Stimulated activated CD8-positive, alpha-beta memory T cell treated with anti-CD3 and anti-CD28 coated beads, Interleukin-7, amount 100 ng/mL, for 24 hours (primary cell): ENCODE measurements around the gene PAEP.

Experiments
- DNase-seq: peaks from one replicate; pipeline ENCODE4 v3.0.0-alpha.2; 2020; ENCODE audit warnings: low read depth

The PAEP gene

DNA sequence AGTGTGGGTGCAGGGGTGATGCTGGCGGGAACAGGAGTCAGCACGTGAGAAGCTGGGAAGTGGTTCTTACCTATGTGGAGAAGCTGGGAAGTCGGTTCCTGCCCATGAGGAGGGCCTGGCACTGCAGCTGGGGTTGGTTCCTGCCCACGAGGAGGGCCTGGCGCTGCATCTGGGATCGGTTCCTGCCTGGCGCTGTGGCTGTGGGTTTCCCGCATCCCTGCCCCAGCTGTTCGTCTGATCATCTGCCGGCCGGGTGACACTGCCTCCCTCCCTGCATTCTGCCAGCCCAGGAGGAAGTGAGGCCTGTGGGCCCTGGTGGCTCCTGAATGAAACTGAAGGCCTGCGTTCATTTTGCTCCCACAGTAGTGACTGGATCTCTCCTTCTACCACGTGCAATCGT lies 10.5 kb upstream of the PAEP start:
- DNase-seq, result no peak

DNA sequence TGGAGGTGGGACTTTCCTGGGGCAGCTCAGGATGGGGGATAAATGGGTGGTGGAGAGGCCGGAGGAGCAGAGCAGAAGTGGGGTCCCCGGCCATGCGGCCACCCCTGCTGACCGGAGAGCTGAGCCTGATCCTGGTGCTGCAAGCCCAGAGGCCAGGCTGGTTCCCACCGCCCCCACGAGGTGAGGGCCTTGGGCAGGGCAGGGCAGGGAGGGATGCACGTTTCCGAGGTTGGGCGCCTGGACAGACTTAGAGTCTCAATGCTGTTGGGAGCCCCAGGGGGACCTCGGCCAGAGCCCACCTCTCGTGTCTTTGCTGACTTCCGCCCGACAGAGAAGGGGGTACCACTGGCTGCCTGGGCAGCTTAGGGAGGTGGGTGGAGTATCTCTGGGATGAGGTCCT lies 10.1 kb upstream of the PAEP start:
- DNase-seq, result no peak

DNA sequence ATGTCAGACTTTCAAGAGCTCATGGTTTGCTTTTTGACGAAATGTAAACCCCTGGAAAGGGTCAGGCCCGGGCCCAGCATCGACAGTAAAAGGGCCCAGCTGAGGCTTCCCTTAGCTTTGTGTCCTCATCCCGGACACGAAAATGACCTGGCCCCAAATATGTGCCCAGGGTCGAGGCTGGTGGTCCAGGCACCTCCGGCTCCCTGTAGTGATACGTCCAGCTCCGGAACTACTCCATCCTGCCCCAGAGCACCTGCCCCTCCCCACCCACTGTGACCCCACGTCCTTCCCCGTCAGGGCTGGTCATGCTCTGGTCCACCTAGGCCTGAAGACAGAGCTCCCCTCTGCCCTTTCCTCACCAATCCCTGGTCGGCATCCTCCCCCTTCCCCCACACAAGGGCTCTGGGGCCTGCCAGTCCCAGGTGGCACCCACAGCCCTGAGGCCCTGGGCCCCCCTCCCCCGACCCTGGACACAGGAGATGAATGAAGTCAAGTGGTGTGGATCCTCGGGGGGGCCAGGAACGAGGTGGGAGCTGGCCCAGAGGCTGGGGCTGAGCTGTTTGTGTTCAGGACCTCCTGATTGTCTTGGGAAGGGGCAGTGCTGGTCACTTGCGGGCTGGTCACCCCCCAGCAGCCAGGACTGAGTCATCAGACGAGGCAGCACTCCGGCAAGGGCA lies 9.4 kb upstream of the PAEP start:
- no peak for DNase-seq

DNA sequence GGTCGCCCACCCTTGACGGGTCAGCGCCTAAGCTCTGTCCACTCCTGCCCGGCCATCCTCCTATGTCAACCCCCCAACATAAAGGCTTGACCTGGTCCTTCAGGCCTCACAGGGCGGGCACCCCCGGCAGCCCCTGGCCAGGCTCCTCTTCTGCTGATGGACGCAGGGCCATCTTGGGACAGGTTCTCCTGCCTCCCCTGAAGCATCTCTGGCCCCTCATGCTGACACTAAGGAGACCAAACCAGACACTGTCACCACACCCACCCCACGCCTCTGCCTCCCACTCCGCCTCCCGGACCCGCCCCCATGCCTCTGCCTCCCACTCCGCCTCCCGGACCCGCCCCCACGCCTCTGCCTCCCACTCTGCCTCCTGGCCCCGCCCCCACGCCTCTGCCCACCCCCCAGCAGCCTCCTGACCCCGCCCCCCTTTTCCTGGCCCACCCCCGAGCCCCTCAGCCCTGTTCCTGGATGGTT lies 8.8 kb upstream of the PAEP start:
- DNase-seq, result no peak

DNA sequence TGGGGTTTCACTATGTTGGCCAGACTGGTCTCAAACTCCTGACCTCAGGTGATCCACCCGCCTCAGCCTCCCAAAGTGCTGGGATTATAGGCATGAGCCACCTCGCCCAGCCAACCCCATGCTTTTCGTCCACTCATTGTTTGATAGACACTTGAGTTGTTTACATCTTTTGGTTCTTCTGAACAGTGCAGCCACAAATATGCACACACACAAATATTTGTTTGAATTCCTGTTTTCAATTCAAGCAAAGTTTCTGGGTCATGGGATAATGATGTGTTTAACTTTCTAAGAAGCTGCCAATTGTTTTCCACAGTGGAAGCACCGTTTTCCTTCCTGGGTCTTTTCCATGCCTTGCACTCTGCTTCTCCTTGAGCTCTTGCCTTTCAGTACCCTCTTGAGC lies 6.8 kb upstream of the PAEP start:
- no peak for DNase-seq

DNA sequence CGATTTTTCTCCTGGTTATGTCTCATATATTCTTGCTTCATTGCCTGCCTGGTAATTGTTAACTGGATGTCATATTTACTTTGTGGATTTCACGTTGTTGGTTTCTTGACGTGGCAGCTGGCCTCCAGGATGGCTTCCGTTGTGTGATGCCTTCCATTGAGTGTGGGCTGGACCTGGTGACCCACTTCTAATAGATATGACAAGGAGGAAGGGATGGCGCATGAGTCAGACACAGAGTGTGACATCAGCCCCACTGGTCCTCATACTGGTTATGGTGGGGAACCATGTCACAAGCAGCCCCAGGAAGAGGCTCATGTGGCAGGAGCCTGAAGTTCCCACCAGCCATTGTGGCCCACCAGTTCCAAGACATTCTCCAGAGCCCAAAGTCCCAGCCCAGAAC lies 6.4 kb upstream of the PAEP start:
- DNase-seq, result no peak

DNA sequence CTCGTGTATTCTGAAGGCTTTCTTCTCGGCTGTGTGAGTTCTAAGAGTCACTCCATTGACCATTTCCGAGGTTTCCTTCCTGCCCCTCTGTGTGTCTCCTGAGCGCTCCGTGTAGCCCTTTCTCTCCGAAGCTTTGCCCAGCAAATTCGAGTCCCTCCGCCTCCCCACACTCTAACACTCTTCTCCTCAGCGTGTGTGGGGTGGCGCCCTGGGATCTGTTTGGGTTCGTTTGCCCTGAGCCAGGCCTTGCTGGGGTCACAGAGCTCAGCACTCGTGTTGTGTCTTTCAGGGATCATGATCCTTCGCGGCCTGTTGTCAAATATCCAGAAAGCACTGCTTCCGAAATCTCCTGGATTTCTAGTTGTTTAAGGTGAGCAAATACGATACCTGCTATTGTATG lies 5.6 kb upstream of the PAEP start:
- DNase-seq, result no peak

DNA sequence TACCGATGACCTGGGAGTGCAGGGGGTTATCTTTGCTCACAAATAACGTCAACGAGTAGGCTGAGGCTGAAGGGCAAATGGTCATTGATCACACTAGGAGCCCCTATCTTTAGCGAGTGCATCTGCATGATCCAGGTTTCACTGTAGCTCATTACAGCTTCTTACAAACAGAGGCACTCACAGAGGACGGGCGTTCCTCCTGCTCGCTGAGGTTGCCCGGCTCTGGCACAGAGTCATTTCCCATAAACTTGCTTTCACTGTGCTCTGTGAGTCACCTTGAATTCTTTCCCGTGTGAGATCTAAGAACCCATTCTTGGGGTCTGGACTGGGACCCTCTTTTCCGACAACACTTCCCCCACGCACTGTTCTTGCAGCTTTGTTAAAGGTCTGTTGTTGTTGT lies 1.9 kb upstream of the PAEP start:
- no peak for DNase-seq

DNA sequence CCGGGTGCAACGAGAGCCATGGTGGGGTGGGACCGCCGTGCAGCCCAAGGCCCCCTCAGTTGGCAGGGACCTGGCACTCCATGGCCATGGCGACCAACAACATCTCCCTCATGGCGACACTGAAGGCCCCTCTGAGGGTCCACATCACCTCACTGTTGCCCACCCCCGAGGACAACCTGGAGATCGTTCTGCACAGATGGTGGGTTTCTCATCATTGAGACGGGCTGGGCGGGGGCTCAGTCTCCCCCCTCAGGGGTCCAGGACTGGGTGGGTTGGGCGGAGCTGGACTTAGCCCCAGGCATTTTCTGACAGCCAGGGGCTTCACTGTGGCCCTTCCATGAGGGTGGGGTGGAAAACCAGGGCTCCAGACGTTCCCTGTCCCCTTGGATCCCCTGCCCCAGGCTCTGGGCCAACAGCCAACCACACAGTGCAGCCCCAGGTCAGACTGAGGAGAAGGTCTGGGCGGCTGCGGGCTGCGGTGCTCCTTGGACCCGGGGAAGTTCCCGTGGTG lies 734 bp downstream of the PAEP start:
- no peak for DNase-seq

DNA sequence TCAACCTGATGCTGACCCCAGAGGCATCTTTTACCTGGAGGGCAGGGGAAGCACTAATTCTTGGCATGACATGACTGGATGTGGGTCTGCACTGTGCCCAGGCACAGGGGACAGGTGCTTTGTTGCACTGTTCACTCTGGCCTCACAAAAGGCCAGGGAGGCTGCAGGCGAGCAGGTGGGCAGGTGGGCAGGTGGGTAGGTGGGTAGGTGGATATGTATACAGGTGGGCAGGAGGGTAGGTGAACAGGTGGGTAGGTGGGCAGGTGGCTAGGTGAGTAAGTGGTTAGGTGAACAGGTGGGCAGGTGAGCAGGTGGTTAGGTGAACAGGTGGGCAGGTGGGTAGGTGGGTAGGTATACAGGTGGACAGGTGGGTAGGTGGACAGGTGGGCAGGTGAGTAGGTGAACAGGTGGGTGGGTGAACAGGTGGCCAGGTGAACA lies 1.5 kb downstream of the PAEP start:
- no peak for DNase-seq

DNA sequence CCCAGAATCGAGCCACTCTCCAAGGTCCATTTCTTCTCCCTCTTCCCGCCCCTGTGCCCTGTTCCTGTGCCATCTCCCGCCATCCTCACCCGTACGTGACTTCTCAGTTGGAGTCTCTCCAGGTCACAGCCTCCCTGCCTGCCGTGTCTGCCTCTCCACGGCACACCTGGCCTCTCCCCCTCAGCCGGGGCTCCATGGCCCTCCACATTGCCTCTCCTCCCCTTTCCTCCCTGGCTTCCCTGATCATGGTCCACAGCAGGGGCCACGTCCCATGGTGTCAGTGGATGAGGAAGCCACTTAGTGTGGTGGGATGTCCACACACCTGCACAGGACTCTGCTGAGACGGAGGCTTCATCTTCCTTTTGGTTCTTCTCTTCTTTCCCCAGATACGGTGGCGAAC lies 2.3 kb downstream of the PAEP start:
- no peak for DNase-seq

DNA sequence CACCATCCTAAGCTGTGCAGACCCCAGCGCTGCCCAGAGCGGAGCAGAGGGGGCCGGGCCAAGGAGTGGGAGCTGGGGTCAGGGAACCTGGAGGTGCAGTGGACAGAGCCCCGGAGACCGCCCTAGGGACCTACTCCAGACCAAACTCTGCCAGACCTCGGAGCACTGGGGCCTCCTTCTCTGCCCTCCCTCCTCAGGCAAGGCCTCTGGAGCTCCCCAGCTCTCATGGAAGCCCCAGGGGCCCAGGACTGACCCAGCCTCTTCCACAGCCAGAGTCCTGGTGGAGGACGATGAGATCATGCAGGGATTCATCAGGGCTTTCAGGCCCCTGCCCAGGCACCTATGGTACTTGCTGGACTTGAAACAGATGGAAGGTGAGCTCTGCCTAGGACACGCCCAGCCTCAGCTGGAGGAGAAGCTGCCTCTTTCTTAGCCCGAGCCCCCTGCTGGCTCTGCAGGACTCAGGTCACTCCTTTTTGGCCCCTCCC lies 3.6 kb downstream of the PAEP start:
- no peak for DNase-seq

DNA sequence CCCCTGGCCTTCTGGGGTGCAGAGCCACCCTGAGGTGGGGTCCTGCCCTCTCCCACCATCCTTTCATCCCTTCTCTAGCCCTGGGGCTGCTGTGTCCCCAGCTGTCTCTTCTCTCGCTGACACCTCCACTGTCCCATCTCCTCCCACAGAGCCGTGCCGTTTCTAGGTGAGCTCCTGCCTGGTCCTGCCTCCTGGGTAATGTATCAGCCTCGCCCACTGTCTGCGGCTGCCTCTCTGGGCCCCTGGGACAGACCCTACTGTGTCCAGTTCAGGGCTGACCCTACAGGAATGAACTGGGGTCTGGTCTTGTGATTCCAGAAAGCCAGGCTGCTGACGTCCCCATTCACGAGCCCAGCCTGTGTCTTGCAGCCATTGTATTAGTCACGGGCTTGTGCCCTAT lies 4.1 kb downstream of the PAEP start:
- no peak for DNase-seq

DNA sequence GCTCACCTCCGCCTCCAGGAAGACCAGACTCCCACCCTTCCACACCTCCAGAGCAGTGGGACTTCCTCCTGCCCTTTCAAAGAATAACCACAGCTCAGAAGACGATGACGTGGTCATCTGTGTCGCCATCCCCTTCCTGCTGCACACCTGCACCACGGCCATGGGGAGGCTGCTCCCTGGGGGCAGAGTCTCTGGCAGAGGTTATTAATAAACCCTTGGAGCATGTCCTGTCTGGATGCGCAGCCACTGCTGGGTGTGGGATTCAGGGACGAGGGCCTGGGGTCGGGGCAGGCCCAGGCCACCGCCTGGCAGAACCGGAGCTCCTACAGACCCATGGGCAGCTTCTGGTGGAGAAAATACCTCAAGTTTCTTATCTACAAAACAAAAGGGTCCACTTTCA lies 5.0 kb downstream of the PAEP start:
- DNase-seq, result no peak

DNA sequence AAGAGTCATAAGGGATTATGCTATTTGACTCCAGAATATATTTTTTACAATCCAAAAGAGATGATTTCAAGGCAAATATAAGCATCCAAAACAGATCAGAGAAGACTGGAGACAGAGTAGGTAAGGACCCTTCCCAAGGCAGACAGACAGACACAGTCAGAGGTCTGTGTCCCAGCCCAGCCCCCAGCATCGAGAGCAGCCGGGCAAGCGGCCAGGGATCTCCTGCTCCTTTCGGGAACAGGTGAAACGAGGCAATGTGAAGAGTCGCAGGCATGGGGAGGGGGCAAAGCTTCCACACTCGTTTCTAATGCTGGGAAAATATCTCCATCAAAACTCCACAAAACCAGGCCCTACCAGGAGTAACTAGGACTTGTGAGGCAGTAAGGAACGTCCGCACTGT lies 5.8 kb downstream of the PAEP start:
- DNase-seq, result no peak

DNA sequence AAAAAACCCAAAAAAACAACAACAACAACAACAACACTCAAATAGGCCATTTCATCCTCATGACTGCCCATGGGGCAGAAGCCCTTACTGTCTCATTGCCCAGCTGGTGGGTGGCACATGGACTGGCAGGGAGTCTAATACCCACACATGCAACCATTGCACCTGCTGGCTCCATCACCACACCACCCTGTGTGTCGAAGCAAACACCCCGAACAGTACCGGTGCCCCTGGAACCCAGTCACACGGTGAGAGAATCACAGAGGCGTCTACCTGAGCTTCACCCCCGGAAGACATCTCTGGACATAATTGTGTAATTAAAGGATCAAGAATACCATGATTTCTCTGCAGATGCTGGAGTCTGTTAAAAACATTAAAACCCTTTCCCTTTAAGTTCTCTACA lies 6.5 kb downstream of the PAEP start:
- DNase-seq, result no peak

DNA sequence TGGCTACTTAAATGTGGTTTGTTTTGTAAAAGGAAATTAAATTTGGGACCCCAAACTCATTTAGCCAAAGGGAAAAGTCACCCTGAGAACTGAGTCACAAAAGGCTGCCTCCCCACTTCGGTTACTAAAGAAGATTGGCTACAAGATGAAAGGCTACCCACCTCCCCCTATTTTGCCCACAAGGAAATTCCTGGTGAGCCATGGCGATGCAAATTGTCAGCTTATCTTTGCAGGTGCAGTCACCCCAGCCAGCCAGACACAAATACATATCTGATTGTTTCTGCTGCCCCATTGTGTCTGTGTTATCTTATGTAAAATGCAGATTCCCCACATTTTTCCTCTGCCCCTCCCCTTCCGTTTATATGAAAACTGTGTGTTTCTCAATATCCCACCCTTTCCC lies 8.9 kb downstream of the PAEP start:
- DNase-seq, result no peak

DNA sequence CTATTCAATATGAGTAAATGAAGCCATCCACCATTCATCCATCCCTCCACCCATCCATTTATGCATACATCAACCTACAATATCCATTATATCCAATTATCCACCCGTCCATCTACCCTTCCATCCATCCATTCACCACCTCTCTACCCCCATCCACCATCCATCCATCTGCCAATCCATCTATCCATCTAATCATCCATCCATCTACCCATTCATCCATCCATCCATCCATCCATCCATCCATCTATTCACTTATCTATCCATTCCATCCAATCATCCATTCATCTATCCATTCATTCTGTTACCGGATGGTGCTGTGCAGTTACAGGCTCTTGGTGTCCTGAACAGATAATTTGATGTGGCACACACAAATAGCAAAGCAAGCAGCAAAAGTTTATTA lies 10.7 kb downstream of the PAEP start:
- DNase-seq, result no peak

DNA sequence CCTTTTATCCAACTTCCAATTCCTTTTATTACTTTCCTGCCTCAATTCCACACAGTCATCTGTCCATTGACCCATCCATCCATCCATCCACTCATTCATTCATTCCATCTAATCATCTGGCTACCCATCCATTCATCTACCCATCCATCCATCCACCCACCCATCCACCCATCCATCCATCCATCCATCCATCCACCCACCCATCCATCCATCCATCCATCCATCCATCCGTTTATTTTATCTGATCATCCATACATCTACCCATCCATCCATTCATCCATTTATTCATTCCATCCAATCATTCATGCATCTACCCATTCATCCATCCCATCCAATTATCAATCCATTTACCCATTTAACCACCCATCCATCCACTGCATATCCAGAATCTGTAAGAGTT lies 11.6 kb downstream of the PAEP start:
- no peak for DNase-seq

DNA sequence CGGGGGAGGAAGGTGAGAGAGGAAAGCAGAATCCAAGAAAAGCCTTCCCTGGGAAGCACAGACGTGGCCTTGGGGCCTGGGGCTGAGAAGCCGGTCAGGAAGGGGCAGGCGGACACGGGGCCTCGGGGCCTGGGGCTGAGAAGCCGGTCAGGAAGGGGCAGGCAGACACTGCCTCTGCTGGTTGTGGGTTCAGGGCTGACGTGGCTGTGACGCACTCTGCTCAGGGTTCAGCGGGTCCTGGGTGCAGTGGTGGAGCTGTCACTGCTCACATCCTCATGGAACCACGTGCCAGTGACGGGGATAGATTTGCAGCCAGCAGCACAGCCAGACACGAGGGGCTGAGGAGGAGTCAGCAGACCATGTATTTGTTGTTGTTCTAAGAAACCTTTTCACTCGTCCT lies 12.8 kb downstream of the PAEP start:
- DNase-seq, result no peak

DNA sequence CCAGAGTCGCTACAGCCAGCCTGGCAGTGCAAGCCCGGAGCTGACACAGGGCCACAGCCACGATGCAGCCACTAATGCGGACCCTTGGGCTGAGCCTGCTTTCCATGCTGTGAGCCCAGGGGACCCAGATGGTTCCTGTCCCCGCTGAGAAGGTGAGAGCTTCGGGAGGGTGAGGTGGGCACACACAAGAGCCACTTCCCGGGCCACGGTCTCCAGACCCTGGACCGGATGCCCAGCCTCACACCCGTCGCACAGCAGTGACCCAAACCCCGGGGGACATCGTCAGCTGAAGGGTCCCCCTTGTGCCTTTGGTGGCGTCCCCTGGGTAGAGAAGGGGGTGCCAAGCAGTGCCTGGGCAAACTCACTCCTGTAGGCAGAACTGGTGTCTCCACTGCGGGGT lies 13.4 kb downstream of the PAEP start:
- no peak for DNase-seq

DNA sequence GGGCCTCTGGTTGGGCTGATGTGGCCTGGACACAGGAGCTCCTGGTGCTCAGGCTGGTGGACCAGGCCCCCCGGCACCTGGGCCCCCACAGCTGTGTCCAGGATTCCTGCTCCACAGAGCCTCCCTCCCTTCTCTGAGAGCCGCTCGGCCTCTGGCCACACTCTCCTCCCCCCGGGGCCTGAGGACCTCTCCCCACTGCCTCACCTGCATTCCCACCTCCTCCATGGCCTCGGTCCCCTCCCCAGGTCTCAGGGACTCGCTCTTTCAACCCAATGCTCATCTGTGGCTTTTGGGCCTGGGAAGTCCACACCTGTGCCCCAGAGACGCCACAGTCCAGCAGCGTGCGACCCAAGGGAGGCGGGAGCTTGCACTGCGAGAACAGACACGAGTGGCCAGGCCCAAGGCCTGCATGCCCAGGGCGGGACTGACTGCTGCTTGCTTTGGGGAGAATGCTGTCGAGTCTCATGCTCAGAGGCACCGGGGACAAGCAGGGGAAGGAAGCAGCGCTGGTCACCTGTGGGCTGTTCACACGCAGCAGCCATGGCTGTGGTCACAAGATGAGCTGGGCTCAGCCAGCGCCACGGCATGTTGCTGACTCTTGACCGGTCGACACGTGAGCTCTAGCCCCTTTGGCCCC lies 14.6 kb downstream of the PAEP start:
- no peak for DNase-seq

DNA sequence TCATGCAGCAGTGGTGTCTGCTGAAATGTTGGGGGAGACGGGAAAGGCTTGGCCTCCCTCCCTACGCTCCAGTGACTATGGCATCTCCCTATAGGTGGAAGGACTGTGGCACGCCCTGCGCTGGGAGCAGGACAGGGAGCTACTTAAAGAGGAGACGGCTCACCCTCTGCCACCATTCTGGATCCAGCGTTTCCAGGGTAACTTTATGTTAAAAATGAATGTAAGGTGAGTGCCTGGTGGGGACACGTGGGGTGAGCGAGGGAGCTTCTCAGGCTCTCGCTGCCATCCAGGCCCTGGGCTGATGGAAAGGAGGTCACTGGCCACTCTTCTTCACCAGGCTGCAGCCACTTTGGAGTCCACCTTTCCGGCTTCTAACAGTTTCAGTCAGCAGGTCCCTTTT lies 15.7 kb downstream of the PAEP start:
- DNase-seq, result no peak

DNA sequence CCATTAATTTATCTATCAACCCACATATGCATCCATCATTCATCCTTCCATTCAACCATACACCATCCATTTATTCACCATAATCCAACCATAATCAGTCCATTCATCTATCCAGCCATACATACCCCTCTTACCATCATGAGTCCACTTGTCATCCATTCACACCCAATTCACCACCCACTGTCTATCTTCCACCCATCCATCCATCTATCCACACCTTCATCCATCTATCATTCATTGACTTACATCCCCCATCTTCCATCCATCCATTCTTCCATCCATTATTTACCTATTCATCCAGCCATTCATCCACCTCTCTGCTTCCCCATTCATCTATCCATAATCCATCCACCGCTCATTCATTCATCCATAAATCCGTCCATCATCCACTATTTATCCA lies 17.8 kb downstream of the PAEP start:
- no peak for DNase-seq
